NCI-H1694 (cell line): ENCODE data around the gene MAML2.

Experiments used
- DNase-seq: peaks from one replicate; lab custom pipeline; 2025; lab: John Stamatoyannopoulos, UW

Gene MAML2

GRCh38 chr11:96098511-96099241 is 244.3 kb downstream of the MAML2 start:
- DNase-seq: no peak

- DNase-seq: no peak
Measured at GRCh38 chr11:96097844-96098421, 245.1 kb downstream of the MAML2 start.

GRCh38 chr11:96096360-96096759 is 246.6 kb downstream of the MAML2 start:
- no peak for DNase-seq

- DNase-seq: no peak
Measured at GRCh38 chr11:96095884-96096303, 247.1 kb downstream of the MAML2 start.

- DNase-seq: no peak
Measured at GRCh38 chr11:96094156-96094555, 248.8 kb downstream of the MAML2 start.

GRCh38 chr11:96092511-96092910 is 250.5 kb downstream of the MAML2 start:
- no peak for DNase-seq

- DNase-seq: no peak
Measured at GRCh38 chr11:96091476-96091875, 251.5 kb downstream of the MAML2 start.

GRCh38 chr11:96090711-96091110 is 252.3 kb downstream of the MAML2 start:
- no peak for DNase-seq

GRCh38 chr11:96088914-96089313 is 254.1 kb downstream of the MAML2 start:
- DNase-seq: no peak

GRCh38 chr11:96086111-96086510 is 256.9 kb downstream of the MAML2 start:
- no peak for DNase-seq

GRCh38 chr11:96085319-96085930 is 257.6 kb downstream of the MAML2 start:
- DNase-seq: no peak

GRCh38 chr11:96084610-96085318 is 258.2 kb downstream of the MAML2 start:
- DNase-seq: no peak

GRCh38 chr11:96082936-96083335 is 260.1 kb downstream of the MAML2 start:
- no peak for DNase-seq

GRCh38 chr11:96082002-96082899 is 260.7 kb downstream of the MAML2 start:
- DNase-seq: no peak

- DNase-seq: no peak
Measured at GRCh38 chr11:96081561-96081960, 261.4 kb downstream of the MAML2 start.

GRCh38 chr11:96079691-96080090 is 263.3 kb downstream of the MAML2 start:
- no peak for DNase-seq

- DNase-seq: no peak
Measured at GRCh38 chr11:96075532-96075959, 267.4 kb downstream of the MAML2 start.

- no peak for DNase-seq
Measured at GRCh38 chr11:96074551-96075310, 268.3 kb downstream of the MAML2 start.

- no peak for DNase-seq
Measured at GRCh38 chr11:96073536-96073935, 269.5 kb downstream of the MAML2 start.

GRCh38 chr11:96072592-96072991 is 270.4 kb downstream of the MAML2 start:
- no peak for DNase-seq

- DNase-seq: no peak
Measured at GRCh38 chr11:96070453-96070852, 272.5 kb downstream of the MAML2 start.
